ENCODE measurements around the gene AKAP5.
A peak's percentile ranks its signal among the peaks of the same experiment; 100 is the strongest.

The AKAP5 gene

GRCh38 chr14:64459405-64460136 is 5.7 kb upstream of the AKAP5 start:
- DNase-seq (ENCODE audit: insufficient read length, low spot score) (no peak), FAIRE-seq (no peak)
- TF ChIP-seq CTCF (IDR thresholded peaks at IDR 0.05; ENCODE audit: insufficient read depth, missing control alignments): no peak

GRCh38 chr14:64461221-64461620 is 4.1 kb upstream of the AKAP5 start:
- FAIRE-seq (no peak), DNase-seq (ENCODE audit: insufficient read length, low spot score) (no peak)
- no peak for TF ChIP-seq CTCF (IDR thresholded peaks at IDR 0.05; ENCODE audit: insufficient read depth, missing control alignments)

GRCh38 chr14:64463195-64463594 is 2.1 kb upstream of the AKAP5 start:
- DNase-seq (ENCODE audit: insufficient read length, low spot score): no peak
- no peak for FAIRE-seq

GRCh38 chr14:64463873-64464272 is 1.4 kb upstream of the AKAP5 start:
- no peak for FAIRE-seq
- no peak for TF ChIP-seq CTCF (IDR thresholded peaks at IDR 0.05; ENCODE audit: insufficient read depth, missing control alignments)
- no peak for DNase-seq (ENCODE audit: insufficient read length, low spot score)

More at GRCh38 chr14:64463195-64463594, 2.1 kb upstream of the AKAP5 start:
- no peak for TF ChIP-seq CTCF (IDR thresholded peaks at IDR 0.05; ENCODE audit: insufficient read depth, missing control alignments)

- no peak for FAIRE-seq
- DNase-seq (ENCODE audit: insufficient read length, low spot score): no peak
- TF ChIP-seq CTCF (IDR thresholded peaks at IDR 0.05; ENCODE audit: insufficient read depth, missing control alignments): no peak
Observed at GRCh38 chr14:64464651-64465050, 648 bp upstream of the AKAP5 start.

- TF ChIP-seq CTCF (IDR thresholded peaks at IDR 0.05; ENCODE audit: insufficient read depth, missing control alignments): no peak
- FAIRE-seq (peak; percentile 38), DNase-seq (ENCODE audit: insufficient read length, low spot score) (no peak)
Observed at GRCh38 chr14:64465831-64466554, 694 bp downstream of the AKAP5 start.

GRCh38 chr14:64467101-64467500 is 1.8 kb downstream of the AKAP5 start:
- DNase-seq (ENCODE audit: insufficient read length, low spot score): no peak
- FAIRE-seq: peak; percentile 41
- no peak for TF ChIP-seq CTCF (IDR thresholded peaks at IDR 0.05; ENCODE audit: insufficient read depth, missing control alignments)
